ENCODE measurements around the gene MAML3.

Gene MAML3

GRCh38 chr4:139938414-139938813 is 215.6 kb downstream of the MAML3 start:
- TF ChIP-seq, protein P1, sequence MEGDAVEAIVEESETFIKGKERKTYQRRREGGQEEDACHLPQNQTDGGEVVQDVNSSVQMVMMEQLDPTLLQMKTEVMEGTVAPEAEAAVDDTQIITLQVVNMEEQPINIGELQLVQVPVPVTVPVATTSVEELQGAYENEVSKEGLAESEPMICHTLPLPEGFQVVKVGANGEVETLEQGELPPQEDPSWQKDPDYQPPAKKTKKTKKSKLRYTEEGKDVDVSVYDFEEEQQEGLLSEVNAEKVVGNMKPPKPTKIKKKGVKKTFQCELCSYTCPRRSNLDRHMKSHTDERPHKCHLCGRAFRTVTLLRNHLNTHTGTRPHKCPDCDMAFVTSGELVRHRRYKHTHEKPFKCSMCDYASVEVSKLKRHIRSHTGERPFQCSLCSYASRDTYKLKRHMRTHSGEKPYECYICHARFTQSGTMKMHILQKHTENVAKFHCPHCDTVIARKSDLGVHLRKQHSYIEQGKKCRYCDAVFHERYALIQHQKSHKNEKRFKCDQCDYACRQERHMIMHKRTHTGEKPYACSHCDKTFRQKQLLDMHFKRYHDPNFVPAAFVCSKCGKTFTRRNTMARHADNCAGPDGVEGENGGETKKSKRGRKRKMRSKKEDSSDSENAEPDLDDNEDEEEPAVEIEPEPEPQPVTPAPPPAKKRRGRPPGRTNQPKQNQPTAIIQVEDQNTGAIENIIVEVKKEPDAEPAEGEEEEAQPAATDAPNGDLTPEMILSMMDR (IDR thresholded peaks at IDR 0.05; ENCODE audit: low read depth, low read length, missing control alignments), result no peak
- no peak for DNase-seq (ENCODE audit: low read depth)
- H3K4me3 ChIP-seq (ENCODE audit: low read depth, low read length), result no peak overlapping the region

GRCh38 chr4:139935911-139936310 is 218.1 kb downstream of the MAML3 start:
- TF ChIP-seq, protein P1 (IDR thresholded peaks at IDR 0.05; ENCODE audit: low read depth, low read length, missing control alignments), result no peak
- H3K4me3 ChIP-seq (ENCODE audit: low read depth, low read length), result no peak overlapping the region
- DNase-seq (ENCODE audit: low read depth), result no peak

GRCh38 chr4:139934708-139935195 is 219.2 kb downstream of the MAML3 start:
- H3K4me3 ChIP-seq (ENCODE audit: low read depth, low read length), result no peak overlapping the region
- DNase-seq (ENCODE audit: low read depth), result no peak
- TF ChIP-seq, protein P1 (IDR thresholded peaks at IDR 0.05; ENCODE audit: low read depth, low read length, missing control alignments), result no peak

DNA sequence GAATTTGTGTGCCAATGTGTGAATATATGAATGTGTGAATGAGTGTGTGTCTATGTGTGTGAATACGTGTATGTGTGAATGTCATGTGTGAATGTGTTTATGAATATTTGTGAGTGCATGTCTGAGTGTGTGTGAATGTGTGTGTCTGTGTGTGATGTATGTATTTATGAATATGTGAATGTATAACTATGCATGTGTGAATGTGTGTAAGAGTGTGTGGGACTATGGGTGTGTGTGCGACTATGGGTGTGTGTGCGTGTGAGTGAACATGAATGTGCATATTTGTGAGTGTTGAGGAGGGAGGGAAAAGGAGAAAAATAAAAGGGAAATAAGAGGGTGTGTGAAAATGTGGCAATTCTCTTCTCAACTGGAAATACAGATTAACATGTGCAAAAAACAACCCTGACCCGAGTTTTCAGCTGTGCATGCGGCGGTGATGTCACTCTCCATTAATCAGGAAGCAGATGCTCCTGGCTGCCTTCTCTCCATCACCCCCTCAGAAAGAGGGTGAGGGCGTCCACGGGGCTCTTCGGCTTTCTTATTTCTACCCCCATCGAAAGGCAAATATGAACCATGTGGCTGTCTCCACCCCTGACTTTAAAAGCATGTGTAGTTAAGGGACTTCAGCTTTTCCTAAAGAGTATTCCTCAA is 219.8 kb downstream of the MAML3 start:
- no peak for DNase-seq (ENCODE audit: low read depth)
- TF ChIP-seq, protein P1 (IDR thresholded peaks at IDR 0.05; ENCODE audit: low read depth, low read length, missing control alignments), result no peak
- no peak overlapping the region for H3K4me3 ChIP-seq (ENCODE audit: low read depth, low read length)

- no peak for DNase-seq (ENCODE audit: low read depth)
- H3K4me3 ChIP-seq (ENCODE audit: low read depth, low read length), result no peak overlapping the region
- TF ChIP-seq, protein P1 (IDR thresholded peaks at IDR 0.05; ENCODE audit: low read depth, low read length, missing control alignments), result no peak
Observed at GRCh38 chr4:139933541-139933940, 220.4 kb downstream of the MAML3 start.

DNA sequence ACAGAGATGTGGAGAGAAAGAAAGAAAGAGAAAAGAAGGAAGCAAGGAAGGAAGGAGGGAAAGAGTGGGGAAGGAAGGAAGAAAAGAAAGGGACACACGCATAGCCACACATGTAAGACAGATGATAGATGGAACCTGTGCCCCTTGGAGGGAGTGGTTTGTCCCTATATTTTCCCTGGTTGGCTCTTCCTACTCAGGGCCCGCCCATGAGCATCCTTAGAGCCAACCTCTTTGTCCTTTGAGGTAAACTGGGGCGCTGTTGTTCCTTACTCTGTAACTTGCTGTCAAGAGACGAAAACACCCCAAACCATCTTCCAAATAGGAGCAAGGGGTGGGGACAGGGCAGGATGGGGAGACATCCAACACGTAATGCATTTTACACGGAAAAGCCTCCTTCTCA is 220.9 kb downstream of the MAML3 start:
- no peak overlapping the region for H3K4me3 ChIP-seq (ENCODE audit: low read depth, low read length)
- no peak for DNase-seq (ENCODE audit: low read depth)
- TF ChIP-seq, protein P1 (IDR thresholded peaks at IDR 0.05; ENCODE audit: low read depth, low read length, missing control alignments), result no peak

DNA sequence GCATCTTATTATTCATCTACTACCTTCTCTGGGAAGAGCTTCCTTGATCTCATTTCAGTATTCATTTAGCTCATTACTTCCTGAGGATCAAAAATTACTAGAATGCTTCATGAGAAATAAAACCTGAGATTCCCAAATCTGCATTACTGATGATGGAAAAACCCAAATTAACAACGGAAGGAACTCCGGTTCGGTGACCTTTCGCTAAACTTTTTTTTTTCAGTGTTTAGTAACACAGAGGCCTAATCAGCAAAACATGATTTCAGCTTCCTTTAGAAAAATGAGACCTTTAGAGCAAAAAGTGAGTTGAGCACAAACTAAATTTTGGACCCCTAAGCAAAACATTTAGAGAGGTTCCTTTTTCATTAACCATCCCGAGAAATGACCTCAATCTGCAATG is 229.2 kb downstream of the MAML3 start:
- H3K4me3 ChIP-seq (ENCODE audit: low read depth, low read length), result no peak overlapping the region
- TF ChIP-seq, protein P1 (IDR thresholded peaks at IDR 0.05; ENCODE audit: low read depth, low read length, missing control alignments), result no peak
- no peak for DNase-seq (ENCODE audit: low read depth)
